T-helper 1 cell treated with Interleukin-12 subunit alpha and Interleukin-12 subunit beta and Interleukin-4 antibody, amounts not matched to agents 30 ng/mL and 1 ng/mL, for 36 hours (primary cell): Measurements from ENCODE around the gene KLRK1. TPM values are rescaled to one million over a fixed set of nuclear protein-coding genes. Genes with fewer than 3 reads are reported as not detected.
"Not testable (repeated sequence)": the region's sequence is repeated elsewhere in the genome, so short reads cannot be mapped to it uniquely, and the experiment has no call there.

Experiments
- intact Hi-C: fragments of 100-400 bp; cut with micrococcal nuclease; formaldehyde crosslinking; loops from one replicate; pipeline ENCODE4 v1.15.1; 2024
- total RNA-seq: library from RNA; stranded (reverse); gene quantifications from 2 replicates; pipeline ENCODE4 v1.2.3, GENCODE V29; 2022

Gene KLRK1
- total RNA-seq, 1 donor from 2014 or later: 0.12 TPM

- intact Hi-C loops: loop anchor here (1.0 kb wide), 1 partner anchor 34 kb away; no protein-coding TSS in a partner anchor
Observed at GRCh38 chr12:10388624-10389413, 1.0 kb downstream of the KLRK1 start.

- intact Hi-C loops: not testable (repeated sequence)
Observed at GRCh38 chr12:10387498-10387897, 2.3 kb downstream of the KLRK1 start.

GRCh38 chr12:10386857-10387256 lies 3.0 kb downstream of the KLRK1 start:
- intact Hi-C loops: no loop called here

- intact Hi-C loops: no loop called here
Observed at GRCh38 chr12:10385166-10385613, 4.7 kb downstream of the KLRK1 start.

GRCh38 chr12:10384191-10384590 lies 5.7 kb downstream of the KLRK1 start:
- intact Hi-C loops: no loop called here

- intact Hi-C loops: no loop called here
Observed at GRCh38 chr12:10381928-10382628, 7.8 kb downstream of the KLRK1 start.

GRCh38 chr12:10378737-10379136 lies 11.1 kb downstream of the KLRK1 start:
- intact Hi-C loops: not testable (repeated sequence)

- intact Hi-C loops: no loop called here
Observed at GRCh38 chr12:10374624-10375018, 15.2 kb downstream of the KLRK1 start.

- intact Hi-C loops: no loop called here
Observed at GRCh38 chr12:10372559-10372958, 17.3 kb downstream of the KLRK1 start.

- intact Hi-C loops: not testable (repeated sequence)
Observed at GRCh38 chr12:10371893-10372535, 17.8 kb downstream of the KLRK1 start.

GRCh38 chr12:10369557-10370415 lies 20.1 kb downstream of the KLRK1 start:
- intact Hi-C loops: loop anchor here (10.0 kb wide), 4 partner anchors 335 to 1345 kb away; partner anchors contain the start of gene CLEC2B

- intact Hi-C loops: loop anchor here (10.0 kb wide), 4 partner anchors 336 to 1344 kb away; partner anchors contain the start of gene CLEC2B
Observed at GRCh38 chr12:10368206-10369171, 21.4 kb downstream of the KLRK1 start.

GRCh38 chr12:10367714-10368113 lies 22.1 kb downstream of the KLRK1 start:
- intact Hi-C loops: loop anchor here (10.0 kb wide), 4 partner anchors 337 to 1343 kb away; partner anchors contain the start of gene CLEC2B

GRCh38 chr12:10366875-10367274 lies 23.0 kb downstream of the KLRK1 start:
- intact Hi-C loops: loop anchor here (10.0 kb wide), 4 partner anchors 338 to 1342 kb away; partner anchors contain the start of gene CLEC2B

GRCh38 chr12:10365696-10366405 lies 24.0 kb downstream of the KLRK1 start:
- intact Hi-C loops: loop anchor here (1.0 to 10.0 kb wide), 11 partner anchors 45 to 1341 kb away; partner anchors contain the start of genes CLEC2B, MAGOHB, SMIM10L1 and STYK1

- intact Hi-C loops: loop anchor here (1.0 to 10.0 kb wide), 12 partner anchors 44 to 1340 kb away; partner anchors contain the start of genes CLEC2B, MAGOHB, SMIM10L1 and STYK1
Observed at GRCh38 chr12:10364815-10365622, 24.8 kb downstream of the KLRK1 start.
